HG03196 (cell line): ENCODE measurements around the gene GCN1.
"Not testable (repeated sequence)": the region's sequence is repeated elsewhere in the genome, so short reads cannot be mapped to it uniquely, and the experiment has no call there.

Experiments used
- ATAC-seq: cut with Tn5 transposase; IDR thresholded peaks from one replicate; pipeline ENCODE4 v1.9.1; 2021; ENCODE audit not compliant: unreplicated experiment

Gene GCN1, protein sequence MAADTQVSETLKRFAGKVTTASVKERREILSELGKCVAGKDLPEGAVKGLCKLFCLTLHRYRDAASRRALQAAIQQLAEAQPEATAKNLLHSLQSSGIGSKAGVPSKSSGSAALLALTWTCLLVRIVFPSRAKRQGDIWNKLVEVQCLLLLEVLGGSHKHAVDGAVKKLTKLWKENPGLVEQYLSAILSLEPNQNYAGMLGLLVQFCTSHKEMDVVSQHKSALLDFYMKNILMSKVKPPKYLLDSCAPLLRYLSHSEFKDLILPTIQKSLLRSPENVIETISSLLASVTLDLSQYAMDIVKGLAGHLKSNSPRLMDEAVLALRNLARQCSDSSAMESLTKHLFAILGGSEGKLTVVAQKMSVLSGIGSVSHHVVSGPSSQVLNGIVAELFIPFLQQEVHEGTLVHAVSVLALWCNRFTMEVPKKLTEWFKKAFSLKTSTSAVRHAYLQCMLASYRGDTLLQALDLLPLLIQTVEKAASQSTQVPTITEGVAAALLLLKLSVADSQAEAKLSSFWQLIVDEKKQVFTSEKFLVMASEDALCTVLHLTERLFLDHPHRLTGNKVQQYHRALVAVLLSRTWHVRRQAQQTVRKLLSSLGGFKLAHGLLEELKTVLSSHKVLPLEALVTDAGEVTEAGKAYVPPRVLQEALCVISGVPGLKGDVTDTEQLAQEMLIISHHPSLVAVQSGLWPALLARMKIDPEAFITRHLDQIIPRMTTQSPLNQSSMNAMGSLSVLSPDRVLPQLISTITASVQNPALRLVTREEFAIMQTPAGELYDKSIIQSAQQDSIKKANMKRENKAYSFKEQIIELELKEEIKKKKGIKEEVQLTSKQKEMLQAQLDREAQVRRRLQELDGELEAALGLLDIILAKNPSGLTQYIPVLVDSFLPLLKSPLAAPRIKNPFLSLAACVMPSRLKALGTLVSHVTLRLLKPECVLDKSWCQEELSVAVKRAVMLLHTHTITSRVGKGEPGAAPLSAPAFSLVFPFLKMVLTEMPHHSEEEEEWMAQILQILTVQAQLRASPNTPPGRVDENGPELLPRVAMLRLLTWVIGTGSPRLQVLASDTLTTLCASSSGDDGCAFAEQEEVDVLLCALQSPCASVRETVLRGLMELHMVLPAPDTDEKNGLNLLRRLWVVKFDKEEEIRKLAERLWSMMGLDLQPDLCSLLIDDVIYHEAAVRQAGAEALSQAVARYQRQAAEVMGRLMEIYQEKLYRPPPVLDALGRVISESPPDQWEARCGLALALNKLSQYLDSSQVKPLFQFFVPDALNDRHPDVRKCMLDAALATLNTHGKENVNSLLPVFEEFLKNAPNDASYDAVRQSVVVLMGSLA (N-terminal part only)

DNA sequence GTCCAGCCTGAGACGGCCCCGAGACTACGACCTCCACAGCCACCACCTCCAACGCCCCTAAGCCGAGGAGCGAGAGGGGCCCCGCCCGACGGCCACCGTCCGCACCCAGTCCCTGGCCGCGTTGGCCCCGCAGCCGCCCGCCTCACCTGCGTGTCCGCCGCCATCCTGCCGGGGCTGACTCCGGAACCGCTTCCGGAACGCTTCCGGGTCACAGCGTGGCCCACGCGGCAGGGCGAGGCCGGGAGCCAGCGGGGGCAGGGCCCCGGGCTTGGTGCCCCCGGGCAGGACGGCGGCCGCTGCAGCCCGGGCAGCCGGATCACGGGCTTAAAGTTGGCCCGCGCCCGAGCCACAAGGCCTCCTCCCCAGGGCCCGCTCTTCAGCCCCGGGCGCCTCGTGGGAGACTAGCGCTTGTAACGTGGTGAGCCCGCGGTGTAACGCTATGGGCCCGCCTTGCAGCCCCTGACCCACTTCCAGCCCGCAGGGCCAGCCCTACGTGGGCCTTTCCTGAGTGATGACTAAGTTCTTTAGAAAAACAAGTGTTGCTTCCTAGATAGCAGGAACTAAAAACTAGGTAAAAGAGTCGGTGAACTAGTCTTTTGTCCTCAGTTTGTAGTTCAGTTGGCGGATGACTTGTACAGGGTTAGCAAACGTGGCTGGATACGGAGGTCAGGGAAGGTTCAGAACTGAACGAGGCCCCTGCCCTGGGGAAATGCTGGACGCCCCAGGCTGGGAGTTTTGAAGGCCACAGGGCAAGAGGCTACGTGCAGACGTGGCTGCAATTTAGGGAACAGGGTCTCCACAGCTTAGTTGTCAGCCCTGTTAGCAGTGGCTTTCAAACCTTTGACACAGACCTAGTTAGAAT lies at the start of gene GCN1:
Gene GCN1, minus strand, starts transcription at position 182 of the 862 bp plus-strand sequence. Its CDS starts 18 bp downstream, at position 164.
- ATAC-seq = peak; percentile 76

DNA sequence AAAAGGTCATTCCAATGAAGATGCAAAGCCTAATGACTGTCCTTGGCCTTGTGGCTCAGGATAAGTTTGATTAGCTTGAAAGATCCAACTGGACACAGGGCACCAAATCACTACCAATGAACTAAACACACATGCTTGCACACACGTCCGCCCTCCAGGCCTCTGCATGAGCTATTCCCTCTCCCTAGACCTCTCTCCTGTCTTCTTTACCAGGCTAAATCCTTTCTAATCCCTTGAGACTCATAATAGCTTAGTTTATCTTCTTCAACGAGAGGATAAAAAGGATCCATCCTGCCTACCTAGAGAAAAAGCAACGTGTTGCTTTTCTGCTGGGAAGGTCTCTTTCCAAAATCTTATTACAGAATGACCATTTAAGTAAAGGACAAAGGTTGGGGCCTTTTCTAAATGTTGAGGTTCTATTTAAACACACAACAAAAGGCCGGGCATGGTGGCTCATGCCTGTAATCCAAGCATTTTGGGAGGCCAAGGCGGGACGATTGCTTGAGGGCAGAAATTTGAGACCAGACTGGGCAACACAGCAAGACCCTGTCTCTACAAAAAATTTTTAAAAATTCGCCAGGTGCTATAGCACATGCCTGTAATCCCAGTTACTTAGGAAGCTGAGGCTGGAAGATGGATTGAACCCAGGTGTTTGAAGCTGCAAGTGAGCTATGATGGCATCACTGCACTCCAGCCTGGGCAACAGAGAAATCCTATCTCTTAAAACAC lies 48.6 kb upstream of the GCN1 start:
- no peak for ATAC-seq

DNA sequence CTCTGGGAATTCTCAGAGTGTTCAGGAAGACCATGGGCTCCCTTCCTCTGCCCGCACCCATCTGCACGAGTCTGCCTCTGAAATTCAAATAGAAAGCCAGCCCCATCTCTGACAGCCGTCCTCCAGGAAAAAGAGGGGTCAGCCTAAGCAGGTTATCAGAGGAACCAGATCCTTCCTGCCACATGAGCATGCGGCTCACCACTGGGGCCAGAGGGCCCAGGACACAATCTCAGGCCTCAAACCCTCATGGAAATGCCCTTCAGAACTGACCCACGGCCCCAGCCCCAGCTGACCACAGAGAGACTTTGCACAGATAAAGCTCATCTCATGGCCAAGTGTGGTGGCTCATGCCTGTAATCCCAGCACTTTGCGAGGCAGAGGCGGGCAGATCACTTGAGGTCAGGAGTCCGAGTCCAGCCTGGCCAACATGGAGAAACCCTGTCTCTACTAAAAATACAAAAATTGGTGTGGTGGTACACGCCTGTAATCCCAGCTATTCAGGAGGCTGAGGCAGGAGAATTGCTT lies 47.8 kb upstream of the GCN1 start:
- ATAC-seq = no peak

DNA sequence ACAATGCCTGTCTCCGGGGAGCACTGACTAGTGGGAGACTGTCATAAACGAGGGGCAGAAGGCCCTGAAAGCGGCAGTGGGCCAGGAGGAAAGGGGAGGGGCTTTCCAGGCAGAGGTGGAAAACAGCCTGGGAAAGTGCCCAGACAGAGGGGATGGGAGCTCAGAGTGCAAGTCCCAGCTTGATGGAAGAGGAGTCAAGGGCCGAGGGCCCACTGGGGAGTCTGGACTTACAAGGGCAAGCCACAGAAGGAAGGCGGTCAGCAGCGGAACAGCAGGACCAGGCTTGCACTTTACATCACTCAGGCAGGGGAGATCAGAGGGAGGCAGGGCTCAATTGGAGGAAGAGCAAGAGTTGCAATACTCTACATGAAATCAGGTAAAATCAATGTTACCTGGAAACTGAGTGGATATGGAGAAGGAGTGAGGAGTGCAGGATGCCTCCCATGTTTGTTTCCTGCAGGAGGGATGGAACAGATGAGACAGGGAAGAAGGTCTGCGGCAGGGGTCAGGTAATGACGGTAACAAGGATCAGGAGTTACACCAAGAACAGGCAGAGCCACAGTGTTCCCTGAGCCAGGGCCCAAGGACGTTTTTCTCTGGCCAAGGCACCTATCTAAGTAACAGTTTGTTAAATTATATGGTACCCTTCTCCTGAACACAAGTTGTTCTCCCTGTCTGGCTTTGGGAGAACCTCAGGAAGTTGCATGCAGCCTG lies 47.2 kb upstream of the GCN1 start:
- ATAC-seq = no peak

DNA sequence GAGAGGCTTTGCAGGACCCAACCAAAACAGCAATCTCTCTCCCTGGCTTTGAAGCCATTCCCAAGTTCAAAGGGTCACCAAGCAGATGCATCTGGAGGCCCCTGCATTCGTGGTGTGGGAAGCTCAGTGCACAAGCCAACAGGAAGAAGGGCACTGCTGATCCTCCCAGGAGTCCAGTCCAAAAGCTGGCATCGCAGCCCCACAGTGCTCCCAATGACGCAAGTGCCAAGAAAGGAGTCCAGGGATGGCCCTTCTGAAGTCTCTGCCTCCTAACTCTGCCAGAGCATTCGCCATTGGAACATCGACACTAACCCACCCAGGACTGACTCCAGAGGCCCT lies 45.9 kb upstream of the GCN1 start:
- ATAC-seq = no peak

DNA sequence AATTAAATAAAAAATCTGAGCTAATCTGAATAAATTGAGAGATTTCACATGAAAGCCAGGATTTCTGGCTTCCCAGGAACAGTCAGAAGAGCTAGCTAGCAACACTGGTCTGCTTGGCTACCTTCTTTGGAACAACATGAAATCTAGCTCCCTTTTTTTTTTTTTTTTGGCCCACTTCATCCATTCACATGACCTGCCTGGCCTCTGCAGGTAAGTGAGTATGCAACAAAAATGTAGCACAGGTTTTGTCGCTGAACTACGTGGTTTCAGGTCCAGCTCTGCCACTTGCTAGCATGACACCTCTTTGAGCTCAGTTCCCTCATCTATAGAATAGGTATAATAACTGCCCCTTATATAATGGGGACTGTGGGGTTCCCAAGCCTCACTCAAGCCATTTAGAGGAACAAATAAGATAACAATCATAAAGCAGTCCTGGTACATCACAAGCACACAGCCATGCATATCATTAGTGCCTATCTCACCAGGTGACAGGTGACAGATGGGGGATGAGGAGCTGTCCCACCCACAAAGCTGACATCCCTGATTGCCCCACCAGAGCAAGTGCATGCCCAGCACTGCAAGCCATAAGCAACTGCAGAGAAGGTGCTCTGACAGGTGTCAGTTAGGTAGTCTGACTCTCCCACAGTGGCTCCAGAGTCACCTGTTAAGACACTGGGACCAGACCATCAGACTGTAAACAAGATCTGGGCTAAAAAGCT lies 45.4 kb upstream of the GCN1 start:
- ATAC-seq = no peak

DNA sequence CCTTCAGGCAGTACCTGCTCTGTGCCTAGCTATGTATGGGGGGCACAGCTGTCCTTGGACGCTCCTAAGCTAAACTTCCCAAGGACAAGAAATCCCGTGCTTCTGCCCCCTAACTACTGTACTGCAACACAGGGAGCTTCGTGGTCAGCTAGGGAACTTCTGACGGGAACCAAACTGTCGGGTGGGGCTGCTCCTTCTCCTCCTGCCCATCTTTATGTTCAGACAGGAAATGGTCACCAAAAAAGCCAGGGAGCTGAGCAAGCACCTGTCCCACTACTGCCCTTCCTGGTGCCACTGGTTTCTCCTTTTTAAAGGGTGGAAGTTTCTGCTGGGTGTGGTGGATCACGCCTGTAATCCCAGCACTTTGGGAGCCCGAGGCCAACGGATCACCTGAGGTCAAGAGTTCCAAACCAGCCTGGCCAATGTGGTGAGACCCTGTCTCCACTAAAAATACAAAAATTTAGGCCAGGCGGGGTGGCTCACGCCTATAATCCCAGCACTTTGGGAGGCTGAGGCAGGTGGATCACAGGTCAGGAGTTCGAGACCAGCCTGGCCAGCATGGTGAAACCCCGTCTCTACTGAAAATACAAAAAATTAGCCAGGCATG lies 44.4 kb upstream of the GCN1 start:
- ATAC-seq = no peak

DNA sequence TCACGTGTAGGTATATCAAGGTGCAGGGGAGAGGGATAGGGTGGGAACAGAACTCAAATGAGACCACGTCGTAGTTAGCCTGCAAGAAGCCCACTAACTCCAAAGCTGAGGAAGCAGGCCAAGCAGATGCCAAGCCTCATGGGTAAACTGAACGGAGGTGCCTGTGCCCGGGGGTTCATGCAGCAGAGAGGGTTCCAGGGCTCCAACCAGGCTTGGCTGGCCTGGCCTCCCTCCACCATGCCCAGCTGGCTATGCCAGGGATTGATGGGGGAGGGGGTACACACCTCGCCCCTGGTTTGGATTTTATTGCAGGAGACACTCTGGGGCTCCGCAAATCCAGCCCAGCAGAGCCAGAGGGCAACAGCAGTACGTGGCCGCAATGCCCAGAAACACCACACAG lies 43.7 kb upstream of the GCN1 start:
- ATAC-seq = no peak

DNA sequence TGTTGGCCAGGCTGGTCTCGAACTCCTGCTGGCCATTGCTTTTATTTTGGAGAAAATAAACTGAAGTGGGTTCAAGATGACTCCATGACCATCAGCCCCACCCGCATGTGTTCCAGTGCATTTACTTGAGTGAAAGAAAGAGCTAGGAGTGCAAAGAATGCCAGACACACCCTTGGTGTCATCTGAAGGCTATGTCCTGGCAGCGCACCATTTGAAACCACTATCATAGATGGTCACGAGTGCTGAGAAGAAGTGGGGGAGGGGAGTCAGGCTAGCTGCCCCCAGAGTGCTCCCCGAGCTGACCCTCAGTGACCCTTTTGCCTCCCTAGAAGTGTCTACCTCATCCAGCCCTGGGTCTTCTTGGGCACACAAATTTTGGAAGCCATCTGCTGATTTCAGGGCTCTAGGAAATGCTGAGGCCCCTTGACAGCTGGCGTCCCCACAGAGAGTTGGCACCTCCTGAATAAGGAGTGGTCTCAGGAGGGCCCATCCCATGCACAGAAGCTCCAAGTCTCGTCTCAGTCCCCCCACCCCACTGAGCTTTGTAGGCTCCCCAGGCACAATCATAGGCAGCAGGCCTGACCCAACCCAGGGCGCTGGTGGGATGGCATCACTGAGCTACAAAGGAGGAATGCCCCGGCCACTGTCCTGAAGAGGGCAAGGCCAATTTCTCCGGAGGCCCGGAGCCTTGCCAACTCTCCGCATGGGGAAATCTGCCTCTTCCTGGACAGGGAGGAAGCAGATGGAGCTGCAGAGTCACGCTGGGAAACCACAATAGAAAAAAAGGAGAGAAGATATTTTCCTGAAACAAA lies 43.1 kb upstream of the GCN1 start:
- ATAC-seq = no peak

DNA sequence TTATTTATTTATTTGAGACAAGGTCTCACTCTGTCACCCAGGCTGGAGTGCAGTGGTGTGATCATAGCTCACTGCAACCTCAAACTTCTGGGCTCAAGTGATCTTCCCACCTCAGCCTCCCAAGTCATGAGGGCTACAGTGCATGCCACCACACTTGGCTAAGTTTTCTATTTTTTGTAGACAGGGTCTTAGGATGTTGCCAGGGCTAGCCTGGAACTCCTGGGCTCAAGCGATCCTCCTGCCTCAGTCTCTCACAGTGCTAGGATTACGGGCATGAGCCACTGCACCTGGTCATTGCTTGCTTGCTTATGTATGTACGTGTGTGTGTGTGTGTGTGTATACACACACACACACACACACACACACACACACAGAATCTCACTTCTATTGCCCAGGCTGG lies 42.3 kb upstream of the GCN1 start:
- ATAC-seq = not testable (repeated sequence)

DNA sequence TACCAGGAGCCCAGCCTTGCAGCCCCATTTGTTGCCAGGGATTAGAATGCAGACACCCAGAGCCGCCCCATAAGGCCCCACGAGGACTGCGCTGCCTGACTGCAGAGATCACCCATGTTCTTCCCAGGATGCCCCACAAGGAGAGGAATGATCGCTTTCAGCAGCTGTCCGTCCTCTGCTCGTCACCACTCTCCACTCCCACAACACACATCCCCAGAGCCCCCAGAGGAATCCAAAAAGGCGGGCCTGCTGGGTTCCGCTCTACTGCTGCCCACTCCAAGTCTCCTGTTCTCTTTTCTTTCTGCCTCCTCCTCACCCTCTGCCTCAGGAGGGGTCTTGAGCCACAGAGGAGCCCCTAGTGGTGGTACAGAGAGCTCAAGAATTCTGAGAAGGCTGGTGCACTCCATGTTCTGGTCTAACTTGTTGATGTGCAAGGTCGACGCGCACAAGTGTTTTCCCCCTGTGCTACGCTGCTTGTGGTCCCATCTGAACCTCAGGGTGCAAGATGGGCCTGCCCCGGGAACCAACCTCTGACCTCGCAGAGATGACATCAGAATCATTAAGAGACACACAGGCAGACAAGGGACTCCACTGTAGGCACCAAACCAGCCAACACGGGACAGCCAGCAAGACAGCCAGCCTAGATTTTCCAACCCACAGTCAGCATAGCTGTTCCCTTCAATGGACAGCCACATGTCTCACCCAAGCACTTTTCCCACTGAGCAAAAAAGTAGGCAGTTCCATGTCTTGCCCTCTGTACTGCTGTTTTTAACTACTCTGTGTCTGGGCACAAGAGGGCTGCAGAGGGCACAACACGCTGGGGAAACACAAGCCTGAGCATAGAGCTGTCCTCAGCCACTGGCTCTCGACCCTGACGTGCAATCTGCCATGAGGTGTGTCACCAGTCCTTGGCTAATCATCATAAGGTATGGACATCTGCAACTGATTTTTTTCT lies 41.1 kb upstream of the GCN1 start:
- ATAC-seq = no peak

DNA sequence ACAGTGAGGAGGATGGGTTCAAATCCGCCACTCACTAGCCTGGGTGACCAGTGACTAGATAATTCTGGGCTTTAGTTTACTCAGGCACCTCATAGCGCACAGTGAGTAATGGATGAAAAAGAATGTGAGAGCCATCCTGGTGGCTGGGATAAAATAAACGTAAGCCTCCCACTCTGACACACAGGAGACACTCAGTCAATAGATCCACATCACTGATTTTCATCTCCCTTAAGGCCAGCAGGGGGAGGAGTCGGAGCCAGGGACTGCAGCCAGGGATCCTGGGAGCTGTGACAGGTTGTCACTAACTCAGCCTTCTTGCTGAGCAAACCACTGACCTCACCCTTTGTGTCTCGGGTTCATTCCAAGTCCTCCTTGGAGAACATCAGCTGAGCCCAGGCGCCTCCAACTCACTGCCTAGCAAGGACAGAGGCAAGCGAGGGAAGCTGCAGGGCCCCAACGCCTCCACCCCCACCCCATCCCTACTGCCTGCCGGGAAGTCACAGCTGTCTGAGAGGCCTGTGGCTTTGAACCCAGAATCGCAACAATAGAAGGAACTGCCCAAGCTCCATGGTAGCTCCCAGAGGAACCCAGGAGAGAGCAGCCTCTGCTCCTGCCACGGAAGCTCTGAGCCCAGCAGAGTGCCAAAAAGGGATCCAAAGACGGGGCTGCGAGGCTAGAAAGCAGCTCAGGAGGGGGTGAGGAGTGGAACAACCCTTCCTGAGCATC lies 40.3 kb upstream of the GCN1 start:
- ATAC-seq = no peak

DNA sequence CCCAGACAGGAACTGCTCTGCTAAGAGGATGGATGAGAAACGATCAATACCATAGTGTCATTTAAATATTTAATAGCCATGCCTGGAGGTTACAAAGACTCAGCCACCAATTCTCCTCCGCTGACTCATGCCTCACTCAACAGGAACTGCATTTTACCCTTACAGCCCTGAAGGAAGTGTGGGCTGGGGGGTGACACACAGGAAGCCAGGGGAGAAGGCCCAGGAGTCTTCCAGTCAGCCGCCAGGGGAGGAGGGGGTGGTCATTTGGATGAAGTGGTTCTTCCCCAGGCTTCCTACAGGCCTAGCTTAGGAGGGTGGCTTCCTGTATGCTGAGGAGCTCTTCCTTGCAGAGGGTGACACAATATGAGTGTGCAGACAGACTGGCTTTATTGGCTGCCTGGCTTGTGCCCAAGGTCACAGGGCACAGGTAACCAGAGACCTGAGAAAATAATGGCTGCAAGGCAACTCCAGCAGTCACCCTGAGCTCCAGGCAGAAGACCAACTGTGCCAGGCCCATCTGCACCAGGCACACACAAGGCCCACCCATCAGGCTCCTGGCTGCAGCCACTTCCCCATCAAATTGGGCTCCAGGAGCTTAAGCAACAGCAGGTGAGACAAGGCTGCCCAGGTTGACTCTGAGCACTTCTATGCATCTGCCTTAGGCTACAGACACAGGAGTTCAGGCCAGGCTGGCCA lies 36.9 kb upstream of the GCN1 start:
- no peak for ATAC-seq

DNA sequence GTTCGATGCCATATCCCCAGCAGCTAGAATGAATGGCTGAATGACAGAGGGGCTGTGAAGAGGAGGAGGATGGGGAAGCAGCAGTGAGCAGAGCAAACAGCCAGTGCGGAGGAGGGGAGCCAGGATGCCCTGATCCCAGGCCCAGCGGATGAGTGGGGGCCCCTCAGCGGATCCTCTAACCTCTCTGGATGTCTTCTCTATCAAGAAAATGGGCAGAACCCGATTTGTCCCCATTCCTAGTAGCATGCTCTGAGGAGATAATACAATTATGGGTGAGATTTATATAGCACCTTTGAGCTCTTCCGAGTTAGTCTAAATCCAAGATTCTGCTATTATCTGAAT lies 36.4 kb upstream of the GCN1 start:
- no peak for ATAC-seq
